HFFc6 (cell line): ENCODE data around the gene GPBP1L1. TPM values are rescaled to one million over a fixed set of nuclear protein-coding genes. Genes with fewer than 3 reads are reported as not detected.

Experiments used
- DNase-seq: peaks from one replicate; pipeline ENCODE4 v3.0.0-alpha.2; 2018
- H3K27ac Mint-ChIP-seq: 2 replicates; pipeline ENCODE4 v1.8.0; 2020; ENCODE audit warnings: mild to moderate bottlenecking, mixed read lengths
- H3K27me3 Mint-ChIP-seq: 2 replicates; pipeline ENCODE4 v1.8.0; 2021; ENCODE audit warnings: mild to moderate bottlenecking, moderate library complexity, mixed read lengths; ENCODE audit not compliant: insufficient read depth
- H3K36me3 Mint-ChIP-seq: 2 replicates; pipeline ENCODE4 v1.8.0; 2021; ENCODE audit warnings: low read depth, mixed read lengths
- H3K4me1 Mint-ChIP-seq: 2 replicates; pipeline ENCODE4 v1.8.0; 2020; ENCODE audit warnings: low read depth, mixed read lengths
- H3K4me3 Mint-ChIP-seq: 2 replicates; pipeline ENCODE4 v1.8.0; 2020; ENCODE audit warnings: mild to moderate bottlenecking, moderate library complexity, mixed read lengths
- H3K9me3 Mint-ChIP-seq: 2 replicates; pipeline ENCODE4 v1.8.0; 2020; ENCODE audit warnings: mild to moderate bottlenecking, mixed read lengths
- CTCF ChIP-seq: fragments of 200-600 bp; sonication (generic); IDR thresholded peaks from 2 replicates; pipeline ENCODE4 v1.5.0; 2021; ENCODE audit warnings: antibody characterized with exemption, mild to moderate bottlenecking
- total RNA-seq, 6 experiments: library from RNA; stranded (reverse); fragmentation: NEBNext Ultra II Directional; extraction: Animal tissue kit (Norgen Biotek cat#: 25700); gene quantifications; 2 replicates in 1 of 6; 3 replicates in 5 of 6; pipeline ENCODE4 v1.2.3, GENCODE V29; 2021

GPBP1L1 gene
- total RNA-seq, 6 experiments from 2014 or later: 66.5 to 76.7 (median 68.1) TPM

GRCh38 chr1:45669379-45669778 is 17.0 kb downstream of the GPBP1L1 start:
- DNase-seq: peak; percentile 38
- H3K4me1 Mint-ChIP-seq: peaks cover 63% of the 10 kb centered on the region
- no peaks in the 10 kb centered on the region for H3K9me3 Mint-ChIP-seq
- peak overlapping the region; percentile 42 for H3K4me3 Mint-ChIP-seq
- no peak for TF ChIP-seq CTCF
- H3K36me3 Mint-ChIP-seq: peaks cover 5% of the 10 kb centered on the region; the same call in 1 of the 2 replicates
- H3K27ac Mint-ChIP-seq: peak overlapping the region; percentile 79
- H3K27me3 Mint-ChIP-seq: no peaks in the 10 kb centered on the region

DNA sequence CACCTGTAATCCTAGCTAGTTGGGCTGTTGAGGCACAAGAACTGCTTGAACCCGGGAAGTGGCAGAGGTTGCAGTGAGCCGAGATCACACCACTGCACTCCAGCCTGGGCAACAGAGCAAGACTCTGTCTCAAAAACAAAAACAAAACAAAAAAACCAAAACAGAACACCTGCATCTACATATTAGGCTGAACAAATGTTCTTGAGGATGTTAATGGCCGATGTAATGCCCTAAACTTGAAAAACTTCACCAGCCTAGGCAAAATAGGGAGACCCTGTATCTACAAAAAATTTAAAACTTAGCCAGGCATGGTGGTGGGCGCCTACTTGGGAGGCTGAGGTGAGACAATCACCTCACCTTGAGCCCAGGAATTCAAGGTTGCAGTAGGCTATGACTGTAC is 17.8 kb downstream of the GPBP1L1 start:
- Mint-ChIP-seq H3K27me3 (no peaks in the 10 kb centered on the region), H3K36me3 (peaks cover 5% of the 10 kb centered on the region; the same call in 1 of the 2 replicates), H3K4me1 (peaks cover 54% of the 10 kb centered on the region), H3K4me3 (no peak overlapping the region), H3K9me3 (no peaks in the 10 kb centered on the region), H3K27ac (no peak overlapping the region)
- DNase-seq: no peak
- no peak for TF ChIP-seq CTCF

- no peak for TF ChIP-seq CTCF
- no peaks in the 10 kb centered on the region for H3K27me3 Mint-ChIP-seq
- DNase-seq: no peak
- no peak overlapping the region for H3K4me3 Mint-ChIP-seq
- no peak overlapping the region for H3K27ac Mint-ChIP-seq
- H3K4me1 Mint-ChIP-seq: peaks cover 47% of the 10 kb centered on the region
- H3K9me3 Mint-ChIP-seq: no peaks in the 10 kb centered on the region
- peaks cover 5% of the 10 kb centered on the region; the same call in 1 of the 2 replicates for H3K36me3 Mint-ChIP-seq
These were observed 18.8 kb downstream of the GPBP1L1 start for GRCh38 chr1:45667321-45668111.

DNA sequence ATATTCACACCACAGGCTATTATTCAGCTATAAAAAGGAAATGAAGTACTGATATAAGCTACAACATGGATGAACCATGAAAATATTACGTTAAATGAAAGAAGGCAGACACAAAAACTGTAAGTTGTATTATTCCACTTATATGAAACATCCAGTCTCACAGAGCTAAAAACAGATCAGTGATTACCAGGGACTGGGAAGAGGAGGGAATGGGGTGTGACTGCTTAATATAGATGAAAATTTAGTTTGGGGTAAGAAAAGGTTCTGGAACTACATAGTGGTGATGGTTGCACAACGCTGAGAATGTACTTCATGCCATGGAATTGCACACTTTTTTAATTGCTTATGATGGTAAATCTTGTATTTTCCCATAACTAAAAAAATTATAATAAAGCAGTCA is 19.5 kb downstream of the GPBP1L1 start:
- Mint-ChIP-seq H3K27ac (no peak overlapping the region), H3K4me1 (peaks cover 45% of the 10 kb centered on the region)

GRCh38 chr1:45660336-45660735 is 26.0 kb downstream of the GPBP1L1 start:
- Mint-ChIP-seq H3K9me3 (no peaks in the 10 kb centered on the region), H3K27me3 (no peaks in the 10 kb centered on the region), H3K4me1 (no peaks in the 10 kb centered on the region), H3K36me3 (peaks cover 25% of the 10 kb centered on the region), H3K27ac (no peak overlapping the region; the same call in 1 of the 2 replicates), H3K4me3 (no peak overlapping the region)
- TF ChIP-seq CTCF: no peak
- DNase-seq: no peak

More for the DNA sequence above, 19.5 kb downstream of the GPBP1L1 start:
- Mint-ChIP-seq H3K9me3 (no peaks in the 10 kb centered on the region), H3K36me3 (peaks cover 5% of the 10 kb centered on the region; the same call in 1 of the 2 replicates), H3K27me3 (no peaks in the 10 kb centered on the region), H3K4me3 (no peak overlapping the region)
- no peak for DNase-seq
- TF ChIP-seq CTCF: no peak
